NCI-H1417 treated with DMSO at 0.1 percent for 48 hours (cell line): ENCODE measurements around the gene PLPPR3.
A peak's percentile ranks its signal among the peaks of the same experiment; 100 is the strongest.

Experiments
- DNase-seq: peaks from one replicate; lab custom pipeline; 2025; lab: John Stamatoyannopoulos, UW

Gene PLPPR3

DNA sequence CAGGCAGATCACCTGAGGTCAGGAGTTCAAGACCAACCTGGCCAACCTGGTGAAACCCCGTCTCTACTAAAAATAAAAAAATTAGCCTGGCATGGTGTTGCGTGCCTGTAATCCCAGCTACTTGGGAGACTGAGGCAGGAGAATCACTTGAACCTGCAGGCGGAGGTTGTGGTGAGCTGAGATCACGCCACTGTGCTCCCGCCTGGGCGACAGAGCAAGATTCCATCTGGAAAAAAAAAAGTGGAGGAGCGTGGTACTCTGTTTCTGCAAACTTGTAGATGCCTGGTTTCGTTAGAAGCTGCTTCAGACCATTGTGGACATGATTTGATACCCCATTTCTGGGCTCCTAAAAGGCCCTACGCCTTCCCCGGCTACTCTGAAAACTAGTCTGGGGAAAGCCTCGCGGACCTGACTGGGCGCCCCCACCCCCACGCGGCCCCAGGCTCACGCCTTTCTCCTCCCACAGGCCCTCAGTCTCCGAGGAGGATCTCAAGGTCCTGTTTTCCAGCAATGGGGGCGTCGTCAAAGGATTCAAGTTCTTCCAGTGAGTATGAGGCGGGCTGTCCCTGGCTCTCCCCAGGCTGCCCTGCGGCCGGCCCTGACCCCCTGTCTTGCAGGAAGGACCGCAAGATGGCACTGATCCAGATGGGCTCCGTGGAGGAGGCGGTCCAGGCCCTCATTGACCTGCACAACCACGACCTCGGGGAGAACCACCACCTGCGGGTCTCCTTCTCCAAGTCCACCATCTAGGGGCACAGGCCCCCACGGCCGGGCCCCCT is 11.5 kb downstream of the PLPPR3 start:
- no peak for DNase-seq

DNA sequence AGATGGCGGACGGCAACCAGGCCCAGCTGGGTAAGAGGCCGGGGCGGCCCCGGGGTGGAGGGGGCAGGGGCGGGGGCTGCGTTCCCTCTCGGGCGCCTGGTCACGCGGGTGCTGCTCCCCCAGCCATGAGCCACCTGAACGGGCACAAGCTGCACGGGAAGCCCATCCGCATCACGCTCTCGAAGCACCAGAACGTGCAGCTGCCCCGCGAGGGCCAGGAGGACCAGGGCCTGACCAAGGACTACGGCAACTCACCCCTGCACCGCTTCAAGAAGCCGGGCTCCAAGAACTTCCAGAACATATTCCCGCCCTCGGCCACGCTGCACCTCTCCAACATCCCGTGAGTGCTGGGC is 13.4 kb downstream of the PLPPR3 start:
- no peak for DNase-seq

DNA sequence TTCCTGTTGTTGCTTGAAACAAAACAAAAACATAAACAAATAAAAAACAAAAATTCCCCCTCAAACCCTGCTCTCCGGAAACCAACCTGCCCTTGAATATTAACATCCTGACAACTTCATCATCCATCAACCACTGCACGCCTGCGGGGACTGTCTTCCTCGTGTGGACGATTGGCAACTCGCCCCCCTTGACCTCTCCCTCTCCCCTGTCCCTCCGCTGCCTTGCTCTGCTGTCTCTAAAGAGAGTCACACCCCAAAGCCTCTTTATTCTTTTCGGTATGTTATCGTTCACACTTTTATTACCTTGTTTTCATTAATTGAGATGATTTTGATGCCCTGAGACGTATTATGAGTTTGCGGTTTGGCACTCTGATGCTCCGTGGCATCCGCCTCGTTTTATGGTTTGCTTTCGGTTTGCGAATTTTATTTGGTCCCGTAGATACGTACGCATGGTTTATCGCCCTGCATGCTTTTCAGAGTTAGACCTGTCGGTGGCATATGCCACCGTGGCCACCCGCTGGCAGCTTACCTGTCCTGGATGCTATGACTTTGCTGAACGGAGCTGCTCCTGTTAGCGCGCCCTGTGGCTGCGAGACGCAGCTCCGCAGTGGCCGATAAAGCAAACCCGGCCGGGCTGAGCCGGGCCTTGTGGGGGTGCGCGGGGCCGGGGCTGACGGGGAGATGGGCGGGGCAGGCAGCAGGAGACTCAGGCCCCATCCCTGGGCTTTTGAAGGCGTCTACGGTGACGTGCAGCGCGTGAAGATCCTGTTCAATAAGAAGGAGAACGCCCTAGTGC is 13.9 kb downstream of the PLPPR3 start:
- DNase-seq: no peak

DNA sequence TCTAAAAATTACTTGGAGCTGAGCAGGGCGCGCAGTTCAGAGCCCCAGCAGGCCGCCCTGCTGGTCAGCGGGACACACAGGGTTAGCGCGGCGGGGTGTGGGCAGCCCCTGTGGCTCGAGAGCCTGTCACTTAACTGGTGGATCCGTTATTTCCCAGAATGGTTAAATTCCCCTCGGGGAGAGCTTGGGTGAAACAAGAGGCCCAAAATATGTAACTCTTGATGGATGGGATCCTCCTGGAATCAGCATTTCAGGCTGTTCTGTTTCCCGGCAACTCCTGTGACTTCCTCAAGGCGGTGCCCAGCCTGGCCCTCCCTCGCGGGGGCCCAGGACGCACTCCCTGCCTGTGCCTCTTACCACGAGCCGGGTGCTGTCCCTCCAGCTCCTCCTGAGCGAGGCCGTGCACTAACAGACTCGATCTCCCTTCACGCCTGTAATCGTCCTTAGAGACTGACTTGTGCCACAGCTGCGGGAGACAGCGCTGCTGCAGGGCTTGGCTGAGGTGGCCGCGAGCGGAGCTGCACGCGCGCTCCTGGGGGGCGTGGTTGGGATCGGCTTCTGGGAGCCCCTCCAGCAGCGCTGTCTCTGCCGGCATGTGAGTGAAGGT is 14.8 kb downstream of the PLPPR3 start:
- DNase-seq: no peak

DNA sequence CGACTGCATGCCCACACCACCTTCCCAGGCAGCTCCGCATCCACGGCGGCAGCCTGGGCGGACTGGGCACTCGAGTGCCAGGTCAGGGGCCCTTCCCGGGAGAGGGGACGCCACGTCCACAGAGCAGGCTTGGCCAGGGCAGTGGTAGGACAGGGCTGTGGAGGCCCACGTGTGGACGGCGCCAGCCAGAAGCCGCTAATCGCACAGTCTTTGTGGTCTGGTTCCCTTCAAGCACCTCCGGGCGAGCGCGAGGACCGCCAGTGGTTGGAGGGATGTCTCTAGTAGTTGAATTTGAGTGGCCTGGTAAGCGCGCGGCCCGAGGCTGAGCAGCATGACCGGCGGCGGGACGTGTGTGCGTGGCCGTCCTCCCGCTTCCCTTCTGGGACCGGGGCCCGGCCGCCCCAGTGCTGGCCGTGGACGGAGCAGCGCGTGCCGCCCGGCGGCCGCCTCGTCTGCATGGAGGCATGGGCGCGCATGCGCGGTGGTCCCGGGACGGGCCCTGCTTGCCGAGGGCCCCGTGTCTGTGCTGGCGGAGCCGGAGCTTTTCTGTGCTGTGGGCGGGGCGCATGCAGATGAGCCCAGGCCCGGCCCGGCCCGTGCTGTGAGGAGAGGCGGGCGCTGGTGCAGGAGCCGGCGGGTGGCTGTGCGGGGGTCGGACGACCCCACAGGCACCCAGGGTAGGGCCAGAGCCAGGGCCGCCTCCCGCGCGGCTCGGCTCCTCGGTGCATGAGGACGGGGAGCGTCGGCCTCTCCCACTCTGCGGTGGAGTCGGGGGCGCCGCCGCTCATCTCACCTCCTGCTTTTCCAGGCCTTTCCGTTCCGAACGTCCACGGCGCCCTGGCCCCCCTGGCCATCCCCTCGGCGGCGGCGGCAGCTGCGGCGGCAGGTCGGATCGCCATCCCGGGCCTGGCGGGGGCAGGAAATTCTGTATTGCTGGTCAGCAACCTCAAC is 15.9 kb downstream of the PLPPR3 start:
- DNase-seq: no peak

DNA sequence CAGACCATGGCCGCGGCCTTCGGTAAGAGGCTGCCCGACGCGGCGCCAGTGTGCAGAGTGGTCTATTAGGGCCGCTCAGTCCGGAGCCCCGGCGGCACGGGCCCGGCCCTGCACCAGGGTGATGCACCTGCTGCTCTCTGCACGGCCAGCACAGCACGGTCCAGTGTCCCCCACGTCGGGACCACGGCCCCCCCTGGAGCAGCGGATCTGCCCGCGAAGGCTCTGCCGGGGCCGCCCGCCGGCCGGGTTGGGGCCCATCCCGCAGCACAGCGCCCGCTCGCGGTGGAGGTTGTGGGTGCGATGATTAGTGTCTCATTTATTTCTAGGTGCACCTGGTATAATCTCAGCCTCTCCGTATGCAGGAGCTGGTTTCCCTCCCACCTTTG is 16.6 kb downstream of the PLPPR3 start:
- no peak for DNase-seq

DNA sequence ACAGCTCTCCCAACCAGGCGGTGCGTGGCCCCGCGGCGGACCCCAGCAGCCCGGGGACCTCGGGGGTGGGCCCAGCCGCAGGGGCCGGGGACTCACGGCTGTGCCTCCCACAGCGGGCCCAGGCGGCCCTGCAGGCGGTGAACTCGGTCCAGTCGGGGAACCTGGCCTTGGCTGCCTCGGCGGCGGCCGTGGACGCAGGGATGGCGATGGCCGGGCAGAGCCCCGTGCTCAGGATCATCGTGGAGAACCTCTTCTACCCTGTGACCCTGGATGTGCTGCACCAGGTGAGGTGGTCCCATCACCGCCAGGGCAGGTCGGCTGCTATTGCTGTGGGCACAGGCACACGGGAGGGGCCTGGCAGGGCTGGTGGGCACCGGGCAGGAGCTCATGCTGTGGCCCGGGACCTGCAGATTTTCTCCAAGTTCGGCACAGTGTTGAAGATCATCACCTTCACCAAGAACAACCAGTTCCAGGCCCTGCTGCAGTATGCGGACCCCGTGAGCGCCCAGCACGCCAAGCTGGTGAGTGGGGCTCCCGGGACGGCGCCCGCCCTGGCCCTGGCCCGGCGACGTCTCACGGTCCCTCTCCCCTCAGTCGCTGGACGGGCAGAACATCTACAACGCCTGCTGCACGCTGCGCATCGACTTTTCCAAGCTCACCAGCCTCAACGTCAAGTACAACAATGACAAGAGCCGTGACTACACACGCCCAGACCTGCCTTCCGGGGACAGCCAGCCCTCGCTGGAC is 17.2 kb downstream of the PLPPR3 start:
- DNase-seq: no peak

DNA sequence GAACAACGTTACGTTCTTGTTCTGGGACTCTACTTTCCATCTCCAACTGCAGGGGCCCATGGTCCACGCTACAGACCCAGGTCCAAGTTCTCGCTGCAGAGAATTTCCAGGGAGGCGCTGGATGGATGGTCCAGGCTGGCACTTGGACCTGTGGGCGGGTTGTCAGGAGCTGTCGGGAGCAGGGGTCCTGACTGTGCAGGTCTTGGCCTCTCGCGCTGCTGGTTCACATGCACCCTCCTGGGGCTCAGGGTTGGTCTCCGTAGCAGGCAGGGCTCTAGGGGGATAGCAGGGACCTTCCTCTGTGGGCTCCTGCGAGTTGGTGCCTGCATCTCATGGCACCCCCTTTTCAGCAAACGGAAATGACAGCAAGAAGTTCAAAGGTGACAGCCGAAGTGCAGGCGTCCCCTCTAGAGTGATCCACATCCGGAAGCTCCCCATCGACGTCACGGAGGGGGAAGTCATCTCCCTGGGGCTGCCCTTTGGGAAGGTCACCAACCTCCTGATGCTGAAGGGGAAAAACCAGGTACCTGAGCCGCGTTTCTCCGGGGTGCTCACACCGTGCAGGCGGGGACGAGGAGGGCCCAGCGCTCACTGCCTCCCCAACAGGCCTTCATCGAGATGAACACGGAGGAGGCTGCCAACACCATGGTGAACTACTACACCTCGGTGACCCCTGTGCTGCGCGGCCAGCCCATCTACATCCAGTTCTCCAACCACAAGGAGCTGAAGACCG is 17.9 kb downstream of the PLPPR3 start:
- DNase-seq: no peak

DNA sequence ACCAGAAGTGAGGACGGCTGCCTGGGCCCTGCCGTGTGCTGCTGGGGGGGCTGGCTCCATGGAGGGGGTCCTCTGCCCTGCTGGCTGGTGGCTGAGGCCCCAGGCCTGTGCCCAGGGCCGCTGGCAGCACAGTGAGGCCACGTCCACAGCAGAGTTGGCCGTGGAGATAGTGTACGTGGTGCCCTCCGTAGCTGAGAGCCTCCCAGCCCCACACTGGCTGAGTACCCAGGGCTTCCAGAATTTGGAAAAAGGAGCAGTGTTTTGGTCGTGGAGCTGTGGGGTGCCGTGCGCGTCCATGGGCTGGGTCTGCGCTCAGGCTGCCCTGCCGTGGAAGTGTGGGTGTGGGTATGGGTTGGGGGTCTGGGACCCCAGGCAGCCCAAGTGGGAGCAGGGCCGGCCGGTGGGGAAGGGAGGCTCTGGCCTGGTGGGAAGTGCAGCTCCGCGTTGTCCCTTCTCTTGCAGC is 18.6 kb downstream of the PLPPR3 start:
- no peak for DNase-seq

DNA sequence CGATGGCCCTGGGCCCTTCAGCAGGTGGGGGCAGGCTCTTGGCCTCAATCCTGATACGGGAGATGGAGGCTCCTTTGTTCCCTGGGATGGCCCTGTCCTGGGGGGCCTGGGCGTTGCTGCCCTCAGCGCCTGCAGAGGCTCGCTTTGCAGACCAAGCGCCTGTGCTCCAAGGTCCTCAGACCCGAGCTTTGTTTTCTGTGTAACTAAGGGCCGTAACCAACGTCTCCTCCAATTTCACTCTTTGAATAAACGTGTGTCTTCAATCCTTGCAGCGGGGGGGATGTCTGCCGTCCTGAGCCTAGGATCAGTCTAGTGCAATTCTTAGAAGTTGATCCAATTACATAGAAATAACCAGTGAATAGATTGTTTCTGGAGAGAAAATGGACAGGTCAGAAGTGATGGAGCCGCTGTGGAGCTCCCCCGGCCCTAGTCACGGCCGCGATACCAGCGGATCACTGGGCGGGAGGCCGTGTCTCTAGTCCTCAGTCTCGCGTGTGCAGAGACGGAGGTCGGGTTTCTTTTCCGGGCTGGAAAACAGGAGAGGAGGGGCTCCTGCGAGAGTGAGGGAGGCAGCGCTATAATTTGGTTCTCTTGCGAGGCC is 19.2 kb downstream of the PLPPR3 start:
- no peak for DNase-seq

DNA sequence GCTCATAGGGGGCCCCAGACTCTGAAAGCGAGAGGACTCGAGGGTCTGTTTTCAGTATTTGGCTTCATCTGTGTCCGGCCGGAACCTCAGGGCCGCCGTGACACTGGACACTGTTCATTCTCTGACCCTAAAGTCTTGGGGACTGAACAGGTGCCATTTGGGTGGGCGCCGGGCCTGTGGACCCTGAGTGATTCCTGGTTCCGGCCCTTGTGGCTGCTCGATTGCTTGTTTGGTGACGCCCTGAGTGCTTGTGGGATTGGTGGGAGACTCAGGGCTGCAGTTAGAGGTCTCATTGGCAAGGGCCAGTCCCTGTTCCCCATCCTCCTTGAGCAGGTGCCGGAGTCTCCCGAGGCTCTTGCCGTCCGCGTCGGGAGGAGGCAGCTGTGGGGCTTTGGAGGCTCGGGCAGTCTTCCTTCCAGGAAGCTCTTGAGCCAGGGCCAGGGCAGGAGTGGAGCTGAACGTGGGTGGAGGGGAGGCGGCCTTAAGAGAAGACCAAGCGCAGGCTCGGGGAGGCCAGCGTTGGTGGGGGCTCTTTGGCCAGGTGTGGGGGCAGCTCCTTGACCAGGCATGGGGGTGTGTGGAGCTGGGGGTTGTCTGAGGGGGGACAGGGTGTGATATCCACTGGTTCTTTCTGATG is 19.8 kb downstream of the PLPPR3 start:
- no peak for DNase-seq

DNA sequence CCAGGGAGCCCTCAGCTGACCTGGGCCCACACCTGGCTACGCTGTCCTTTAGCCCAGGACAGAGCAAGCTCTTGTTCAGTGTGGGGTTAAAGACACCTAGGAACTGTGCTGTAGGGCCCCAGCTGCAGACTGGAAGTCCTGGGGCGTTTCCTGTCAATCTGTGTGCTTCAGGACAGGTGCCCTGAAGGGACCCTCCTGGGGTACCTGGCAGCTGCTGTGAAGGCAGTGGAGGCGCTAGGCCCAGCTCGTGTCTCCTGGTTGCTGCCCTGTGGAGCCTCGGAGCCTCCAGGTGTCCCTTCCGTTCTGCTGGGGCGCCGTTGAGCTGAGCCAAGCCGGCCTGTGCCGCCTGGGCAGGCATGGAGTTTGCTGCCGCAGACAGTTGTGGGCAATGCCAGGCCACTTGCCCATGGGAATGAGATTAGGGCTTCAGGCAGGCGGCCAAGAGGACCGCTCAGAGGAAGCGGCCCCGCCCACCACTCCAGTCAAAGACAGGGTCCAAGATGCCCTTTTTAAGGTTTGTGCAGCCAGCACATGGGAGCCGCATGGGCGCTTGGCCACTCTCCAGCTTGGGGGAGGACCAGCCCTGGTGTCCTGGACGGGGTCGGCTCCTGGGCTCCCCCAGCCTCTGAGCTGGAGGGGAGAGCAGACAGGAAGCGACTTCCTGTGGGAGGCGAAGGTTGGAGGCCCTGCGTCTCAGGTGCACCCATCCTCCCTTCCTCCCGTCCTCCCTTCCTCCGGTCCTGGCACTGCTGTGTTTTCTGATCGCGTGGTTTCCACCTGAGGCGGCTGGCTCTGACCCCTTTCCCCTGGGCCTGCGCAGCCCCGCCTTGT is 20.5 kb downstream of the PLPPR3 start:
- no peak for DNase-seq

DNA sequence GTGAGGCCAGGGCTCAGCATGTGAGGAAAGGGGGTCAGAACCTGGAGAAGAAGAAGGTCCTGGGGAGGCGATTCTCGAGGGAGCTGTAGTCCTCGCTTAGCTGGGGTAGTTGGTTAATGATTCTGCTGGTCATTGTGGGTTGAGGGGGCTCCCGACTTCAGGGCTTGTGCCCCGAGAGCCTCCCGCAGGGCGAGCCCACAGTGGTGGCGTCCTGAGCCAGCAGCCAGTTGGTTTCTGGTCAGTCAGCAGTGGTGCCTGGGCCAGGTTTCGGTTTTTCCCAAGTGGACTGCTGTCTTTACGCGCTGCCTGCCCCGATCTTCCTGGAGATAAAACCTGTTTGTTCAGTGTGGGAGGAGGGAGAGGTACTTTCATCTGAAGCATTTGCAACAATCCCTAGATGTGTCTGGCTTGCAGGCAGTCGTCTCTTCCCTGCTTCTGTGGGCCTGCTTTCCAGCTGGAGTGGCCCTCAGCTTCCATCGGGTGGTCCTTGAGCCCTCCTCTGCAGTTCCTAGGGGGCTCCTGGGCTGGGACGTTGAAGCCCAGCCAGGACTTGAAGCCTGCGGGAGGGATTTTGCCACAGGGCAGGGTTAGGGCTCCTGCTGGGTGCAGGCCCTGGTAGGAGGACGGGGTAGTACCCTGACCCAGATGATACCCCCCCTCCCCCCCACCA is 21.3 kb downstream of the PLPPR3 start:
- DNase-seq: no peak

DNA sequence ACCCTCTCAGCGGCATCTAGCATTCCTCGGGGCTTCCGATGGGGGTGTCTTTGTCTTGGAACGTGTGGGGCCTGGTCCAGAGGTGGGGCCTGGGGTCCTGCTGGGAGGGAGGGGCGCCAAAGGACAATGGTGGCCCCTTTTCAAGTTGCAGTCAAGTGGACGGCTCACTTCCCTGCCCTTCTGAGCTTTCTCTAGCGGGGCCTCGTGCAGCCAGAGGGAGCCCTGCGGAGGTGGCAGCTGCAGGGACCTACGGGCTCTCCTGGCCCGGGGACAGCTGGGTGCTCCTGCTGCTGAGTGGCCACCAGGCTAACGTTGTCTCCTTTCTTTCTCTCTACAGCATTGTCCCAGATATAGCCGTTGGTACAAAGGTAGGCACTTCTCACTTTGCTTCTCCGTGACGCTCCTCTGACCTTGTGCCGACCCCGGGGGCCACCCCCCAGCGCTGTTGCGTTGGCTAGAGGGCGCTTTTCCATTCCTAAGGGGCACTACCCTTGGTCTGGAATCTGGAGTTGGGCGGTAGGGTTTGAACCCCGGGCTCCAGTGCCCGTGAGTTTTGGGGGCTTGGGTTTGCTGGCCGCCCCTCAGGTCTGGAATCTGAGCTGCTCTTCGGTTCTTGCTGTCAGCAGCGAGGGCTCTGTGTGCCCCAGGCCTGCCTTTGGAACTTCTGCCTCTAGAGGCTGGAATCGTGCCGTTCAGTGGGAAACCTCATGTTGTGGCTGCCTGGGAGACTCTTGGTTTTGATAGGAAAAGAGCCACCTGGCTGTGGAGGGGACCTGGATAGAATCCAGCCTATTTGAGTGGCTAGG is 22.5 kb downstream of the PLPPR3 start:
- no peak for DNase-seq

DNA sequence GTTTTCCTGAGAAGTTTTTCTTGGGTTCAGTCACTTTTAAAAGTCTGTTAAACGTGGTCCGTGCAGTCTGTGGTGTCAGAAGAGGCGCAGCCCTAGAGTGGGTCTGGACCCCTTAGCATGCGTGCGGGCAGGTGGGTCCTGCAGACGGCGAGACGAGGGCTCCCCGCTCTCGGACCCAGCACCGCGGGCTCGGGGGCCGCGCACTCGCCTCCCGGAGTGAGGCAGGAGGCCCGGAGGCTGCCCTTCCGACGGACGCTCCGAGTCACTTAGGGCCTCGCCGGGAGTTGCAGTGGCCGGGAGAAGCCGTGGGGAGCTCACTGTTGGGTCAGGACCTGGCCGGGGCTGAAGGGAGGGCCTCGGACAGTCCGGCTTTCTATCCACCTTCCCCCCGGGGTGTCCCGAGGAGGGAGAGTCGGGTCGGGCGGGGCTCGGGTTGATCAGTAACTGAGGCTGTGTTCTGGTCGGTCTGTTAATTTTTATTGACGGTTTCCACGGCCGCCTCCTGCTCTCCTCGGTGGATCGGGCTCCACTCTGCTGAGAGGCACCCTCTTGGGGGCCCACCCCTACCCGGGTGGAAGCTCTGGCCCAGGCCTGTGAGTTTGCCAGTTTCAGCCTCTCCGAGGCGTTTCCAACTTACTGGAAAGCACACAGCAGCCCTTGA is 23.2 kb downstream of the PLPPR3 start:
- DNase-seq: no peak

DNA sequence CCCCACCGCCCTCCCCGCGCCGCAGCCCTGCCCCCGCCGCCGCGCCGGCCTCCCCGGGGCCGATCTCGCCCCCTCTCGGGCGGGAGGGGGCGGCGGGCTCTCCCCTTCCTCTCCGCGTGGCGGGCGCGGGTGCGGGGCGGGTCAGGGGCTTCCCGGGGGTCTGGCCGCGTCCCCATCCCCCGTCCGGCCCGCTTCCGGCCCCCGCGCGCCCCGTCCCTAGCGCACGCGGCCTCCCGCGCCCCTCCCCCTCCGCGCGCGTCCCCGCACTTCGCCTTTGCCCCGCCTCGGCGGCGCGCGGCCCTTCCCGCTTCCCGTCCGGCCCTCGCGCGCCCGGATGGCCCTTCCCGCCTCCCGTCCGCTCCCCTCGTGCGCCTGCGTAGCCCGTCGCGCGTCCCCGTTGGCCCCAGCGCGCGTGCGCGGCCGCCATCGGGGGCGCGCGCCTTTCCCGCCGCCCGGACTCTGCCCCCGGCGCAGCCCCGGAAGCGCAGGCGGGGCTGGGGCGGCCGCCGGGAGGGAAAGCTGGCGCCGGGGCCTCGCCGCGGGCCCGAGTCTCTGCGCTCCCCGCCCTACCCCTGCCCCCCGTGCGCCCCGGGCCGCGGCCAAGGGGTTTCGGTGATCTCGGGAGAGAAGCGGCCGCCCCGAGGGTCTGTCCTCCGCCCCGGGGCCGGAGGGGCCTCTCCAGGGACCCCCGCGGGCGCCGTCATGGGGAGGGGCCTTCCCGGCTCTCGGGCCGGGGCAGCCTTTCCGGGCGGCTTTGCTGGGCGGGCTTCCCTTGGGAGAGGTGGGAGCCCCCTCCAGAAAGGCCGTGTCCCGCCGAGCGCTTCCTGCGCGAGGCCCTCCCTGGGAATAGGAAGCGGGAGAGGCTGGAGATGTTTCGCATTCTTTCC is 24.0 kb downstream of the PLPPR3 start:
- peak; percentile 53 for DNase-seq
